ENCODE measurements around the gene TCP10L. TPM values are rescaled to one million over a fixed set of nuclear protein-coding genes. Genes with fewer than 3 reads are reported as not detected.
"Not testable (repeated sequence)": the region's sequence is repeated elsewhere in the genome, so short reads cannot be mapped to it uniquely, and the experiment has no call there.

TCP10L gene
- total and polyA plus RNA-seq, 10 of the 15 experiments (the other 5 are each of a cell fraction or from before 2014, with no cell fraction given) = 0.11 to 0.45 (median 0.19) TPM; not detected in 3

- H2AFZ ChIP-seq (ENCODE audit: control insufficient read depth, low read depth, low read length); SMC1A ChIA-PET (ENCODE audit: uncharacterized antibody, unreplicated experiment); DNase-seq (ENCODE audit: low read depth, low spot score); FAIRE-seq; H3K27me3 ChIP-seq (replicated peaks in 1 of 2; ENCODE audit: control insufficient read depth in 2 of 2, insufficient read depth in 2 of 2, low read length in 1 of 2); H3K79me2 ChIP-seq (ENCODE audit: control insufficient read depth, insufficient read depth, low read length); H4K20me1 ChIP-seq (ENCODE audit: control insufficient read depth, insufficient read depth); intact Hi-C loops (cut with micrococcal nuclease; ENCODE audit: unreplicated experiment); H3K36me3 ChIP-seq (ENCODE audit: control insufficient read depth in 2 of 2, insufficient read depth in 2 of 2, low read length in 1 of 2); in situ Hi-C loops (cut with MboI); POLR2A ChIA-PET; H3K9ac ChIP-seq (ENCODE audit: control insufficient read depth, insufficient read depth, low read length); BruUV-seq (replicated peaks); H3K27ac ChIP-seq (ENCODE audit: control insufficient read depth, insufficient read depth); RAD21 ChIA-PET (ENCODE audit: unreplicated experiment); ATAC-seq; H3K9me3 ChIP-seq (replicated peaks; ENCODE audit: control insufficient read depth, insufficient read depth, low read length); H3K4me1 ChIP-seq (ENCODE audit: control insufficient read depth, insufficient read depth, low read length); H3K4me3 ChIP-seq; CTCF ChIA-PET; H3K4me2 ChIP-seq (ENCODE audit: control insufficient read depth, insufficient read depth): not testable (repeated sequence)
- 35% methylated on average over 7 of the region's 7 CpGs for WGBS (ENCODE audit: insufficient coverage, insufficient replicate concordance, low lambda C conversion rate, missing lambda C conversion rate)
Observed at GRCh38 chr21:32530809-32531208, 54.5 kb downstream of the TCP10L start.

- FAIRE-seq (no peak), ATAC-seq (no peak), DNase-seq (ENCODE audit: low read depth, low spot score) (no peak)
- Histone ChIP-seq H3K9ac (ENCODE audit: control insufficient read depth, insufficient read depth, low read length) (no peak overlapping the region), H3K27me3 (replicated peaks in 1 of 2; ENCODE audit: control insufficient read depth in 2 of 2, insufficient read depth in 2 of 2, low read length in 1 of 2) (no peaks in the 10 kb centered on the region), H2AFZ (ENCODE audit: control insufficient read depth, low read depth, low read length) (no peak overlapping the region), H4K20me1 (ENCODE audit: control insufficient read depth, insufficient read depth) (no peaks in the 10 kb centered on the region), H3K4me2 (ENCODE audit: control insufficient read depth, insufficient read depth) (no peak overlapping the region), H3K9me3 (replicated peaks; ENCODE audit: control insufficient read depth, insufficient read depth, low read length) (no peaks in the 10 kb centered on the region), H3K36me3 (ENCODE audit: control insufficient read depth in 2 of 2, insufficient read depth in 2 of 2, low read length in 1 of 2) (no peaks in the 10 kb centered on the region), H3K79me2 (ENCODE audit: control insufficient read depth, insufficient read depth, low read length) (no peaks in the 10 kb centered on the region), H3K27ac (ENCODE audit: control insufficient read depth, insufficient read depth) (no peak overlapping the region), H3K4me3 (no peak overlapping the region), H3K4me1 (ENCODE audit: control insufficient read depth, insufficient read depth, low read length) (no peaks in the 10 kb centered on the region)
- intact Hi-C loops (cut with micrococcal nuclease; ENCODE audit: unreplicated experiment) = no loop called here
- no TSS peak for BruUV-seq (replicated peaks)
- SMC1A ChIA-PET (ENCODE audit: uncharacterized antibody, unreplicated experiment) = no interaction called here
- POLR2A ChIA-PET = no interaction called here
- 28% methylated on average over 4 of the region's 4 CpGs for WGBS (ENCODE audit: insufficient coverage, insufficient replicate concordance, low lambda C conversion rate, missing lambda C conversion rate)
- CTCF ChIA-PET = no interaction called here
- TF ChIP-seq HCFC1 (IDR thresholded peaks at IDR 0.05; ENCODE audit: low read length) = no peak
- no peak for TF ChIP-seq SP1 (IDR thresholded peaks at IDR 0.05; ENCODE audit: low read depth, low read length)
- no peak for TF ChIP-seq SREBF2 (IDR thresholded peaks at IDR 0.05; ENCODE audit: low read length)
- TF ChIP-seq POLR2AphosphoS5 (IDR thresholded peaks at IDR 0.05; ENCODE audit: low read length) = no peak
- RAD21 ChIA-PET (ENCODE audit: unreplicated experiment) = no interaction called here
- in situ Hi-C loops (cut with MboI) = no loop called here
Observed at GRCh38 chr21:32529679-32530078, 55.6 kb downstream of the TCP10L start.
